Caco-2 (cell line): Measurements from ENCODE around the gene NXF1. TPM values are rescaled to one million over a fixed set of nuclear protein-coding genes. Genes with fewer than 3 reads are reported as not detected.

Source experiments
- Bru-seq: library from RNA; stranded (reverse); fragments of 400-500 nt; gene quantifications from one replicate; lab custom pipeline; 2021; lab: Mats Ljungman, UMichigan
- BruChase-seq, 2 experiments: library from RNA; stranded (reverse); fragments of 400-500 nt; gene quantifications; one replicate each; lab custom pipeline; 2021; lab: Mats Ljungman, UMichigan
- BruUV-seq: library from RNA; stranded (reverse); fragments of 400-500 nt; replicated peaks from 2 replicates; lab custom pipeline; 2021; lab: Mats Ljungman, UMichigan
- CTCF ChIA-PET: fragments of 300-600 bp; sonication (Branson Sonifier 250); formaldehyde crosslinking; loops from one replicate; lab custom pipeline; 2022; ENCODE audit warnings: antibody characterized with exemption; lab: Charles Lee
- POLR2A ChIA-PET: fragments of 300-600 bp; sonication (Branson Sonifier 250); formaldehyde crosslinking; loops from one replicate; lab custom pipeline; 2022; ENCODE audit warnings: antibody characterized with exemption; lab: Charles Lee
- DNase-seq, 2 experiments: peaks; one replicate each; pipeline versions ENCODE4 v3.0.0 to v3.0.0-alpha.2; 2020 to 2022
- H3K27me3 ChIP-seq: replicated peaks from 2 replicates; pipeline ENCODE4 v1.6.0; 2011; ENCODE audit warnings: low read length; ENCODE audit not compliant: control insufficient read depth, insufficient read depth
- H3K36me3 ChIP-seq: 2 replicates; pipeline ENCODE4 v1.5.1; 2011; ENCODE audit warnings: low read length; ENCODE audit not compliant: control insufficient read depth, insufficient read depth
- H3K4me1 ChIP-seq: fragments of 250-450 bp; sonication (Bioruptor Pico); 2 replicates; pipeline ENCODE4 v1.5.1; 2020; ENCODE audit warnings: mild to moderate bottlenecking
- H3K4me3 ChIP-seq: 2 replicates; pipeline ENCODE4 v1.5.1; 2011; ENCODE audit warnings: low read depth, mild to moderate bottlenecking, control low read depth, low read length
- H3K9me3 ChIP-seq: fragments of 250-450 bp; sonication (Bioruptor Pico); 2 replicates; pipeline ENCODE4 v1.5.1; 2020; ENCODE audit warnings: mild to moderate bottlenecking, moderate library complexity
- H3K27ac Mint-ChIP-seq: one replicate; pipeline ENCODE4 v1.8.0; 2022; ENCODE audit warnings: mixed read lengths; ENCODE audit not compliant: unreplicated experiment
- H3K27me3 Mint-ChIP-seq: one replicate; pipeline ENCODE4 v1.8.0; 2022; ENCODE audit warnings: mixed read lengths; ENCODE audit not compliant: insufficient read depth, unreplicated experiment
- H3K36me3 Mint-ChIP-seq: one replicate; pipeline ENCODE4 v1.8.0; 2022; ENCODE audit warnings: mild to moderate bottlenecking, mixed read lengths; ENCODE audit not compliant: insufficient read depth, unreplicated experiment
- H3K4me1 Mint-ChIP-seq: one replicate; pipeline ENCODE4 v1.8.0; 2022; ENCODE audit warnings: low read depth, mixed read lengths; ENCODE audit not compliant: unreplicated experiment
- H3K4me3 Mint-ChIP-seq: one replicate; pipeline ENCODE4 v1.8.0; 2022; ENCODE audit warnings: mild to moderate bottlenecking, moderate library complexity, mixed read lengths; ENCODE audit not compliant: unreplicated experiment
- H3K9me3 Mint-ChIP-seq: one replicate; pipeline ENCODE4 v1.8.0; 2022; ENCODE audit warnings: mixed read lengths; ENCODE audit not compliant: unreplicated experiment
- intact Hi-C: fragments of 100-400 bp; cut with micrococcal nuclease; formaldehyde crosslinking; loops from one replicate; pipeline ENCODE4 v1.10.0; 2022; ENCODE audit not compliant: unreplicated experiment
- long read RNA-seq: library from polyadenylated mRNA; stranded (forward); transcript quantifications from one replicate; pipeline ENCODE4 v2.0.0, GENCODE V29; 2022
- total RNA-seq: library from RNA; stranded (reverse); gene quantifications from 2 replicates; pipeline ENCODE4 v1.2.3, GENCODE V29; 2022
- TF ChIP-seq, protein P1 (sequence below), 2 experiments: fragments of 200-600 bp in 1 of 2; IDR thresholded peaks; 1 replicate in 1 of 2; 2 replicates in 1 of 2; pipeline versions ENCODE4 v1.5.1 to v1.8.0; 2011 to 2022; ENCODE audit warnings: antibody characterized with exemption in 1 of 2, control low read depth in 1 of 2, inconsistent platforms in 1 of 2, low read depth in 1 of 2, low read length in 1 of 2, mild to moderate bottlenecking in 1 of 2, moderate library complexity in 1 of 2; ENCODE audit not compliant: insufficient read depth in 1 of 2, severe bottlenecking in 1 of 2, unreplicated experiment in 1 of 2

Gene NXF1
- total RNA-seq (77.5 and 77.6 TPM in 2 replicates), Bru-seq, nascent RNA (percentile 76 among the genes with signal in this experiment), BruChase-seq, experiment 1, labeled RNA remaining after a 2-hour chase (percentile 93 among the genes with signal in this experiment), BruChase-seq, experiment 2, labeled RNA remaining after a 6-hour chase (percentile 95 among the genes with signal in this experiment)
- long read RNA-seq, full-length matches to known transcripts = 67 of 88 reads
- long read RNA-seq, partial matches to known transcripts = 11 of 88 reads
- long read RNA-seq, other reads (novel, unspliced or antisense) = 10 of 88 reads

- intact Hi-C loops = loop anchor here (1.0 to 2.0 kb wide), 4 partner anchors 13 to 58 kb away; partner anchors contain the start of genes STX5, TEX54, TMEM179B and TMEM223
- ChIA-PET CTCF (interaction anchor here (2.2 kb wide), 1 partner anchor 18 kb away, joined by 15 read pairs; the partner anchor contains the start of gene TMEM179B), POLR2A (interaction anchor here (0.5 to 1.7 kb wide), 9 partner anchors 11 to 214 kb away, joined by 3 to 15 read pairs (median 4); partner anchors contain the start of genes STX5, TMEM179B, TUT1 and ZBTB3)
- no TSS peak for BruUV-seq
- no peaks in the 10 kb centered on the region for H3K9me3 Mint-ChIP-seq
- 0 out of 2 replicates have a peak, but pooled peaks cover 2% of the 10 kb centered on the region for H3K36me3 ChIP-seq
- H3K27me3 Mint-ChIP-seq = no peaks in the 10 kb centered on the region
- DNase-seq = peak; percentile 94 to 98
- peaks cover 60% of the 10 kb centered on the region for H3K36me3 Mint-ChIP-seq
- no peaks in the 10 kb centered on the region; the same call in 1 of the 2 replicates for H3K4me1 ChIP-seq
- peak within 1 kb of the TSS; percentile 58 for H3K4me3 ChIP-seq
- peak within 1 kb of the TSS; percentile 98 for H3K27ac Mint-ChIP-seq
- H3K9me3 ChIP-seq = no peaks in the 10 kb centered on the region
- peaks cover 11% of the 10 kb centered on the region for H3K4me1 Mint-ChIP-seq
- H3K4me3 Mint-ChIP-seq = peak within 1 kb of the TSS; percentile 92
- H3K27me3 ChIP-seq = no peaks in the 10 kb centered on the region
- TF ChIP-seq, protein P1, sequence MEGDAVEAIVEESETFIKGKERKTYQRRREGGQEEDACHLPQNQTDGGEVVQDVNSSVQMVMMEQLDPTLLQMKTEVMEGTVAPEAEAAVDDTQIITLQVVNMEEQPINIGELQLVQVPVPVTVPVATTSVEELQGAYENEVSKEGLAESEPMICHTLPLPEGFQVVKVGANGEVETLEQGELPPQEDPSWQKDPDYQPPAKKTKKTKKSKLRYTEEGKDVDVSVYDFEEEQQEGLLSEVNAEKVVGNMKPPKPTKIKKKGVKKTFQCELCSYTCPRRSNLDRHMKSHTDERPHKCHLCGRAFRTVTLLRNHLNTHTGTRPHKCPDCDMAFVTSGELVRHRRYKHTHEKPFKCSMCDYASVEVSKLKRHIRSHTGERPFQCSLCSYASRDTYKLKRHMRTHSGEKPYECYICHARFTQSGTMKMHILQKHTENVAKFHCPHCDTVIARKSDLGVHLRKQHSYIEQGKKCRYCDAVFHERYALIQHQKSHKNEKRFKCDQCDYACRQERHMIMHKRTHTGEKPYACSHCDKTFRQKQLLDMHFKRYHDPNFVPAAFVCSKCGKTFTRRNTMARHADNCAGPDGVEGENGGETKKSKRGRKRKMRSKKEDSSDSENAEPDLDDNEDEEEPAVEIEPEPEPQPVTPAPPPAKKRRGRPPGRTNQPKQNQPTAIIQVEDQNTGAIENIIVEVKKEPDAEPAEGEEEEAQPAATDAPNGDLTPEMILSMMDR (IDR thresholded peaks at IDR 0.05; ENCODE audit: insufficient read depth in 1 of 2, low read depth in 1 of 2, low read length in 1 of 2, severe bottlenecking in 1 of 2, unreplicated experiment in 1 of 2) = peak in 1 of 2 experiments; percentile 27
Observed at GRCh38 chr11:62805076-62805892, at the start of gene NXF1. Gene NXF1 (minus strand): TSS chr11:62805440. CDS start chr11:62805356, 84 bp downstream.

DNA sequence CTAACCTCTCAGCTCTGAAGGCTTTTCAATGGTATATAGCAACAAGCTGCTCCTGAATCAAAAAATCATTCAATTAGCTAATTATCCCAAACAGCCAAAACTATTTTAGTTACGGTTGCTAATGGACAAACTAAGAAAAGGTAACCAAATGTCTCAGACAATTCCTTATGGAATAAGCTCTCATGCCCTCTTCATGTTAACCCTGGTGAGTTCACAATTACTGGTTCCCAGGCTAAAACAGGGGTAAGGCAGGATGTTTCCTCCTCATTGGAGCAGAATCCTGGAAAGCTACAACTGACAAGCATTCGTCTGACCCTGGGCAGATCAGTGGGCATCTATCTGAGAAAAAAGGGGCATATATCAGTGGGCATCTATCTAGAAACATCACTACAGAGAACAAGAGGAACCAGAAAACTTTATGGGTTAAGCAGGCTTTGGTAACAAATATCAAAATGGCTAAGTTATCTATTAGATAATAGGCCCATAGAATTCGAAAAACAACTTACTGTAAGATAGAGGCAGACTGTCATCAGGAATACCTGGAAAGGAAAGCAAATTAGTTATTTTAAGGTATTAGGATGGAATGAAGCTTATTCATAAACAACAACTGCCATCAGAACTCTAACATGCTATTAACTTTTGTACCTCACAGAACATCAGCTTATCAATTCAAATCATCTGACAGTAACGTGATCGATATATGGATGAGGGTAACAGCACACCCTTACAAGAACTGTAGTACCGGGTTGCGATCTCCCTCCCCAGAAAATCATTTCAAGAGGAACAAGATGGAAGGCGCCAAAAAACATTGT is 49.0 kb upstream of the NXF1 start:
- no peak for DNase-seq
- Histone ChIP-seq H3K27me3 (no peaks in the 10 kb centered on the region), H3K9me3 (no peaks in the 10 kb centered on the region), H3K4me3 (peak overlapping the region; percentile 81), H3K36me3 (peaks cover 13% of the 10 kb centered on the region), H3K4me1 (peaks cover 33% of the 10 kb centered on the region)
- ChIA-PET POLR2A (interaction anchor here (0.6 to 4.0 kb wide), 9 partner anchors 13 to 127 kb away, joined by 3 to 32 read pairs (median 4); partner anchors contain the start of genes HNRNPUL2, STX5, TMEM179B and ZBTB3), CTCF (no interaction called here)
- Mint-ChIP-seq H3K9me3 (no peaks in the 10 kb centered on the region), H3K36me3 (peaks cover 94% of the 10 kb centered on the region), H3K27ac (peak overlapping the region; percentile 85), H3K27me3 (no peaks in the 10 kb centered on the region), H3K4me3 (peak overlapping the region; percentile 77), H3K4me1 (peaks cover 30% of the 10 kb centered on the region)
- TF ChIP-seq, protein P1 (IDR thresholded peaks at IDR 0.05; ENCODE audit: insufficient read depth in 1 of 2, low read depth in 1 of 2, low read length in 1 of 2, severe bottlenecking in 1 of 2, unreplicated experiment in 1 of 2) = no peak
- BruUV-seq = no TSS peak
- intact Hi-C loops = loop anchor here (10.0 kb wide), 1 partner anchor 129 kb away; the partner anchor contains the start of genes HNRNPUL2 and TTC9C
